Muscle of leg (tissue), 11 donors: Measurements from ENCODE around the gene EYA3. TPM values are rescaled to one million over a fixed set of nuclear protein-coding genes. Genes with fewer than 3 reads are reported as not detected.

Experiments
- DNase-seq: peaks from one replicate; pipeline ENCODE4 v3.0.0; 2013
- H3K27ac ChIP-seq: one replicate; pipeline ENCODE4 v1.5.1; 2013; ENCODE audit warnings: mild to moderate bottlenecking, low read length, control low read depth
- H3K27me3 ChIP-seq: one replicate; pipeline ENCODE4 v1.6.1; 2013; ENCODE audit warnings: low read length; ENCODE audit not compliant: control insufficient read depth, insufficient read depth
- H3K36me3 ChIP-seq: one replicate; pipeline ENCODE4 v1.6.1; 2013; ENCODE audit warnings: low read length; ENCODE audit not compliant: control insufficient read depth, insufficient read depth
- H3K4me1 ChIP-seq: one replicate; pipeline ENCODE4 v1.6.1; 2013; ENCODE audit warnings: low read length; ENCODE audit not compliant: control insufficient read depth, insufficient read depth
- H3K4me3 ChIP-seq: one replicate; pipeline ENCODE4 v1.5.1; 2013; ENCODE audit warnings: low read length, control low read depth
- H3K9me3 ChIP-seq: replicated peaks from 2 replicates; pipeline ENCODE4 v1.6.1; 2013; ENCODE audit warnings: low read depth, low read length; ENCODE audit not compliant: control insufficient read depth
- WGBS: methylation state at CpG from one replicate; pipeline ENCODE4 v1.1.5; 2013; ENCODE audit warnings: missing lambda C conversion rate; ENCODE audit not compliant: insufficient coverage; 5-methylcytosine and 5-hydroxymethylcytosine counted together
- polyA plus RNA-seq, 8 donors: library from polyadenylated mRNA; unstranded; fragments of 120-200 nt; gene quantifications; one replicate each; pipeline versions ENCODE4 v1.2.1 to v1.2.3, GENCODE V29; 2013; ENCODE audit warnings: inconsistent platforms in 1 of 8, low replicate concordance in 1 of 8; ENCODE audit not compliant: insufficient read length in 8 of 8, insufficient read depth in 1 of 8
- total RNA-seq: library from RNA; stranded (reverse); fragments of 120-200 nt; gene quantifications from one replicate; pipeline ENCODE4 v1.2.4, GENCODE V29; 2013

EYA3 gene
- total and polyA plus RNA-seq, 9 donors = 14.0 to 20.2 (median 16.6) TPM

- WGBS = 62% methylated on average over 3 of the region's 4 CpGs
- H3K36me3 ChIP-seq = no peaks in the 10 kb centered on the region
- no peaks in the 10 kb centered on the region for H3K9me3 ChIP-seq
- no peak overlapping the region for H3K4me3 ChIP-seq
- DNase-seq = peak; percentile 8
- no peaks in the 10 kb centered on the region for H3K27me3 ChIP-seq
- H3K4me1 ChIP-seq = no peaks in the 10 kb centered on the region
- no peak overlapping the region for H3K27ac ChIP-seq
These were observed 32.1 kb downstream of the EYA3 start for GRCh38 chr1:28056129-28056925.

- WGBS = no CpG with 5 or more reads among the region's 1 CpG
- H3K9me3 ChIP-seq = no peaks in the 10 kb centered on the region
- peaks cover 12% of the 10 kb centered on the region for H3K36me3 ChIP-seq
- no peak for DNase-seq
- H3K27me3 ChIP-seq = no peaks in the 10 kb centered on the region
- H3K4me1 ChIP-seq = no peaks in the 10 kb centered on the region
- H3K27ac ChIP-seq = no peak overlapping the region
- H3K4me3 ChIP-seq = no peak overlapping the region
These were observed 37.6 kb downstream of the EYA3 start for GRCh38 chr1:28050776-28051175.

GRCh38 chr1:28046716-28047115 lies 41.7 kb downstream of the EYA3 start:
- Histone ChIP-seq H3K36me3 (peaks cover 12% of the 10 kb centered on the region), H3K4me1 (no peaks in the 10 kb centered on the region), H3K27ac (no peak overlapping the region), H3K4me3 (no peak overlapping the region), H3K27me3 (no peaks in the 10 kb centered on the region), H3K9me3 (no peaks in the 10 kb centered on the region)
- DNase-seq = no peak
- WGBS = 100% methylated on average over 2 of the region's 4 CpGs

- Histone ChIP-seq H3K27ac (no peak overlapping the region), H3K36me3 (peaks cover 14% of the 10 kb centered on the region), H3K4me3 (no peak overlapping the region), H3K9me3 (no peaks in the 10 kb centered on the region), H3K4me1 (no peaks in the 10 kb centered on the region), H3K27me3 (no peaks in the 10 kb centered on the region)
- no CpG with 5 or more reads among the region's 1 CpG for WGBS
- DNase-seq = no peak
These were observed 42.6 kb downstream of the EYA3 start for GRCh38 chr1:28045777-28046176.

- DNase-seq = no peak
- H3K4me1 ChIP-seq = no peaks in the 10 kb centered on the region
- H3K9me3 ChIP-seq = no peaks in the 10 kb centered on the region
- WGBS = no CpG with 5 or more reads among the region's 1 CpG
- peaks cover 22% of the 10 kb centered on the region for H3K36me3 ChIP-seq
- no peak overlapping the region for H3K27ac ChIP-seq
- H3K27me3 ChIP-seq = no peaks in the 10 kb centered on the region
- H3K4me3 ChIP-seq = no peak overlapping the region
These were observed 44.0 kb downstream of the EYA3 start for GRCh38 chr1:28044399-28044798.

- Histone ChIP-seq H3K36me3 (peaks cover 18% of the 10 kb centered on the region), H3K4me1 (no peaks in the 10 kb centered on the region), H3K4me3 (no peak overlapping the region), H3K27me3 (no peaks in the 10 kb centered on the region), H3K27ac (no peak overlapping the region), H3K9me3 (no peaks in the 10 kb centered on the region)
- no peak for DNase-seq
- no CpG with 5 or more reads among the region's 2 CpGs for WGBS
These were observed 49.1 kb downstream of the EYA3 start for GRCh38 chr1:28039341-28039740.

GRCh38 chr1:28037946-28038345 lies 50.5 kb downstream of the EYA3 start:
- Histone ChIP-seq H3K27ac (no peak overlapping the region), H3K36me3 (peaks cover 18% of the 10 kb centered on the region), H3K4me3 (no peak overlapping the region), H3K9me3 (no peaks in the 10 kb centered on the region), H3K4me1 (no peaks in the 10 kb centered on the region), H3K27me3 (no peaks in the 10 kb centered on the region)
- WGBS = 100% methylated on average over 3 of the region's 8 CpGs
- no peak for DNase-seq

GRCh38 chr1:28037206-28037605 lies 51.2 kb downstream of the EYA3 start:
- Histone ChIP-seq H3K36me3 (peaks cover 18% of the 10 kb centered on the region), H3K4me3 (no peak overlapping the region), H3K27ac (no peak overlapping the region), H3K9me3 (no peaks in the 10 kb centered on the region), H3K4me1 (no peaks in the 10 kb centered on the region), H3K27me3 (no peaks in the 10 kb centered on the region)
- no peak for DNase-seq

- Histone ChIP-seq H3K36me3 (peaks cover 18% of the 10 kb centered on the region), H3K27me3 (no peaks in the 10 kb centered on the region), H3K4me3 (no peak overlapping the region), H3K9me3 (no peaks in the 10 kb centered on the region), H3K27ac (no peak overlapping the region), H3K4me1 (no peaks in the 10 kb centered on the region)
- WGBS = no CpG with 5 or more reads among the region's 2 CpGs
- DNase-seq = no peak
These were observed 52.0 kb downstream of the EYA3 start for GRCh38 chr1:28036431-28036830.

- Histone ChIP-seq H3K9me3 (no peaks in the 10 kb centered on the region), H3K4me1 (no peaks in the 10 kb centered on the region), H3K4me3 (no peak overlapping the region), H3K27me3 (no peaks in the 10 kb centered on the region), H3K36me3 (peaks cover 12% of the 10 kb centered on the region), H3K27ac (no peak overlapping the region)
- DNase-seq = no peak
- 50% methylated on average over 1 of the region's 4 CpGs for WGBS
These were observed 53.0 kb downstream of the EYA3 start for GRCh38 chr1:28035420-28035819.

GRCh38 chr1:28032281-28032680 lies 56.1 kb downstream of the EYA3 start:
- Histone ChIP-seq H3K36me3 (peaks cover 3% of the 10 kb centered on the region), H3K27ac (no peak overlapping the region), H3K27me3 (no peaks in the 10 kb centered on the region), H3K4me1 (peaks cover 2% of the 10 kb centered on the region), H3K9me3 (no peaks in the 10 kb centered on the region), H3K4me3 (no peak overlapping the region)
- DNase-seq = no peak
